Epithelial cell of proximal tubule (primary cell): Measurements from ENCODE around the gene PHRF1. TPM values are rescaled to one million over a fixed set of nuclear protein-coding genes. Genes with fewer than 3 reads are reported as not detected.
"Not testable (repeated sequence)": the region's sequence is repeated elsewhere in the genome, so short reads cannot be mapped to it uniquely, and the experiment has no call there.

Experiments
- DNase-seq: peaks from one replicate; pipeline ENCODE4 v3.0.0-alpha.2; 2011; ENCODE audit warnings: low read depth
- H3K4me3 ChIP-seq: 2 replicates; pipeline ENCODE4 v1.5.1; 2011; ENCODE audit warnings: low read depth, mild to moderate bottlenecking, low read length
- total RNA-seq: library from RNA; depleted of rRNA; stranded (reverse); fragments of >200 nt; gene quantifications from 2 replicates; pipeline ENCODE4 v1.2.3, GENCODE V29; 2015
- TF ChIP-seq, protein P1 (sequence below): conservative IDR thresholded peaks from 2 replicates; pipeline ENCODE4 v1.5.1; 2012; ENCODE audit warnings: low read depth, mild to moderate bottlenecking, low read length

The PHRF1 gene
- total RNA-seq, 1 donor from 2014 or later, result 24.2 TPM

- TF ChIP-seq, protein P1, sequence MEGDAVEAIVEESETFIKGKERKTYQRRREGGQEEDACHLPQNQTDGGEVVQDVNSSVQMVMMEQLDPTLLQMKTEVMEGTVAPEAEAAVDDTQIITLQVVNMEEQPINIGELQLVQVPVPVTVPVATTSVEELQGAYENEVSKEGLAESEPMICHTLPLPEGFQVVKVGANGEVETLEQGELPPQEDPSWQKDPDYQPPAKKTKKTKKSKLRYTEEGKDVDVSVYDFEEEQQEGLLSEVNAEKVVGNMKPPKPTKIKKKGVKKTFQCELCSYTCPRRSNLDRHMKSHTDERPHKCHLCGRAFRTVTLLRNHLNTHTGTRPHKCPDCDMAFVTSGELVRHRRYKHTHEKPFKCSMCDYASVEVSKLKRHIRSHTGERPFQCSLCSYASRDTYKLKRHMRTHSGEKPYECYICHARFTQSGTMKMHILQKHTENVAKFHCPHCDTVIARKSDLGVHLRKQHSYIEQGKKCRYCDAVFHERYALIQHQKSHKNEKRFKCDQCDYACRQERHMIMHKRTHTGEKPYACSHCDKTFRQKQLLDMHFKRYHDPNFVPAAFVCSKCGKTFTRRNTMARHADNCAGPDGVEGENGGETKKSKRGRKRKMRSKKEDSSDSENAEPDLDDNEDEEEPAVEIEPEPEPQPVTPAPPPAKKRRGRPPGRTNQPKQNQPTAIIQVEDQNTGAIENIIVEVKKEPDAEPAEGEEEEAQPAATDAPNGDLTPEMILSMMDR, result no peak
- no peak for DNase-seq
- no peak overlapping the region for H3K4me3 ChIP-seq
Observed at GRCh38 chr11:571802-572185, 4.5 kb upstream of the PHRF1 start.

DNA sequence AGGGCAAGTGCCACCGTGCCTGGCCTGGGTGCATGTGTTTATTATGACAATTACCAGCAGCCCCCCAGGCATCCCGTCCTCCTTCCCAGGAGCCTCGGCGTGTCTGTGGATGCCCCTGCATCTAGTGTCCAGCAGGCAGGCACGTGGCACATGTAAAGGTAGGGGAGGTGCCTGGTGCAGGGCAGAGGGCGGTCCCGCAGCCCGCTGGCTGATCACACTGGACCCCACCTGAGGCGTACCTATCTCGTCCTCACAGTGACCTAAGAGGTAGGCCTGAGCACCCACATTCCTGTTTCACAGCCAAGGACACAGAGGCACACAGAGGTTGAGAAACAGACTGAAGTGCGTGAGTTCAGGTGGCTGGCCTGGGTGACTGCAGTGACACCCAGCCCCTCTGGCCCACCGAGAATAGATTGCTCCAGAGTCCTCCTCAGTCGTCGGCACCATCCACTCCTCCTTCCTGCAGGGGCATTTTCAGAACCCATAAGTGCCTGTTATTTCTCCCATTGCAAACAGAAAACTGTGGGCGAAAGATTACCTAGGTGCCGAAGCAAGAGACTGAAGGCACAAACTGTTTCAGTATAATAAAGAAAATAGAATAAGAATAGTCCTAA is 3.0 kb upstream of the PHRF1 start:
- DNase-seq, result no peak
- TF ChIP-seq, protein P1, result no peak
- H3K4me3 ChIP-seq, result no peak overlapping the region

DNA sequence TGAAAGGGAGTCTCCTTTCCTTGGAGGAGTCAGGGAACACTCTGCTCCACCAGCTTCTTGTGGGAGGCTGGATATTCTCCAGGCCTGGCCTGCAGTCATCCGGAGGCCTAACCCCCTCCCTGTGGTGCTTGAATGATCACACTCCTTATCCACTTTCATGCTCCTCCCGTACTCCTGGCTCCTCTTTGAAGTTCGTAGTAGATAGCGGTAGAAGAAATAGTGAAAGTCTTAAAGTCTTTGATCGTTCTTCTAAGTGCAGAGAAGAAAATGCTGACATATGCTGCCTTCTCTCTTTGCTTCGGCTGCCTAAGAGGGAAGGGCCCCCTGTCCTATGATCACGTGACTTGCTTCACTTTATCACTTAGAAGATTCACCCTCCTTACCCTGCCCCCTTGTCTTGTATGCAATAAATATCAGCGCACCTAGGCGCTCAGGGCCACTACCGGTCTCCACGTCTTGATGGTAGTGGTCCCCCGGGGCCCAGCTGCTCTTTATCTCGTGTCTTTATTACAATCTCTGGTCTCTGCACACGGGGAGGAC is 2.2 kb upstream of the PHRF1 start:
- H3K4me3 ChIP-seq, result peak overlapping the region; percentile 75

GRCh38 chr11:574632-575312 is 1.5 kb upstream of the PHRF1 start:
- no peak for DNase-seq
- TF ChIP-seq, protein P1, result no peak
- peak overlapping the region; percentile 75 for H3K4me3 ChIP-seq

More for the DNA sequence above, 2.2 kb upstream of the PHRF1 start:
- DNase-seq, result not testable (repeated sequence)

- peak overlapping the region; percentile 75 for H3K4me3 ChIP-seq
- no peak for DNase-seq
- TF ChIP-seq, protein P1, result no peak
Observed at GRCh38 chr11:575313-575995, 816 bp upstream of the PHRF1 start.

DNA sequence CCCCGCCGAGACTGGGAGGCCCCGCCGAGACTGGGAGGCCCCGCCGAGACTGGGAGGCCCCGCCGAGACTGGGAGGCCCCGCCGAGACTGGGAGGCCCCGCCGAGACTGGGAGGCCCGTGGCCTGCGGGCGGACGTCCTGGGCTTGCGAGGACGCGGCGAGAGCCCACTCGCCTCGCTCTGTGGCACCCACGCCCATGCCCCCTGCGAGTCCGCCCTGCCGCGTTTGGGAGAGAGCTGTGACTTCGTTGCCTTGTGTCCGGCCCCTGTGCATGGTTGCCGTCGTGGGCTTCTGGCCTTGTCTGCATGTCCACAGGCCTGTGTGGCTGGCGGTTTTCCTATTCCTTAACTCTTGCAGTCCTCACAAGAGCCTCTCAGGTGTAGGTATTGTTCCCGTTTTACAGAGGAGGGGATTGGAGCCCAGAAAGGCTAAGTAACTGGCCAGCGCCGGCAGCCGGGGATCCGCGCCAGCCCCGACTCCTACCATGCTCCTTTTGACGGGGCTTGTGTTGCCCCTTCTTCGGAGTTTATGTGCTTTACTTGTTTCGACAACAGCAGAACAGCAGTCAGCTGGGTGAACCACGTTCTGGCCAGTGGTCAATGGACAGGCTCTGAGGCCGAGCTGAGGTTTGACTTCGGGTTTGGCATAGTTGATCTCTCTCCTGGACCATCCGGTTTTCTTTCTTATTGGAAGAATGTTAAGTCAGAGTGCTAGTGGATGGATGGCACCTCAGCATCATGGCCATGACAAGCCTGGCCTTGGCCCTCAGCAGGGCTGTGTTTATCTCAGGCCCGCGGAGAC is 741 bp downstream of the PHRF1 start:
- TF ChIP-seq, protein P1, result no peak
- peak overlapping the region; percentile 97 for H3K4me3 ChIP-seq
- no peak for DNase-seq

GRCh38 chr11:577611-577894 is 1.3 kb downstream of the PHRF1 start:
- peak overlapping the region; percentile 97 for H3K4me3 ChIP-seq
- TF ChIP-seq, protein P1, result no peak
- DNase-seq, result no peak
